ENCODE measurements around the gene CLDN1.
A peak's percentile ranks its signal among the peaks of the same experiment; 100 is the strongest.

CLDN1 gene

GRCh38 chr3:190321789-190322603 is at the start of gene CLDN1:
Gene CLDN1, minus strand, starts transcription at chr3:190322446. Its CDS starts 240 bp downstream, at chr3:190322206.
- peak within 1 kb of the TSS in 1 of 2 donors; percentile 48 for H3K27ac Mint-ChIP-seq
- peak within 1 kb of the TSS; percentile 81 to 85 for H3K4me3 Mint-ChIP-seq
- H3K27me3 Mint-ChIP-seq: peaks cover 67% of the 10 kb centered on the region
- ATAC-seq (peak; percentile 83), DNase-seq (peak; percentile 66 to 73)
- H3K4me1 Mint-ChIP-seq: peaks cover 36% of the 10 kb centered on the region
- no peaks in the 10 kb centered on the region for H3K9me3 Mint-ChIP-seq

- DNase-seq (no peak), ATAC-seq (no peak)
- Mint-ChIP-seq H3K4me1 (no peaks in the 10 kb centered on the region), H3K9me3 (no peaks in the 10 kb centered on the region), H3K27me3 (peaks cover 20% of the 10 kb centered on the region), H3K27ac (no peak overlapping the region), H3K4me3 (no peak overlapping the region)
These were observed 48.9 kb upstream of the CLDN1 start for GRCh38 chr3:190371152-190371551.

- no peak overlapping the region for H3K4me3 Mint-ChIP-seq
- no peaks in the 10 kb centered on the region for H3K4me1 Mint-ChIP-seq
- peaks cover 14% of the 10 kb centered on the region for H3K27me3 Mint-ChIP-seq
- DNase-seq (no peak), ATAC-seq (no peak)
- H3K27ac Mint-ChIP-seq: no peak overlapping the region
- H3K9me3 Mint-ChIP-seq: no peaks in the 10 kb centered on the region
These were observed 48.1 kb upstream of the CLDN1 start for GRCh38 chr3:190370369-190370768.

GRCh38 chr3:190369668-190370295 is 47.5 kb upstream of the CLDN1 start:
- no peak for DNase-seq
- Mint-ChIP-seq H3K4me1 (no peaks in the 10 kb centered on the region), H3K27me3 (peaks cover 14% of the 10 kb centered on the region), H3K27ac (no peak overlapping the region), H3K9me3 (no peaks in the 10 kb centered on the region), H3K4me3 (no peak overlapping the region)
- no peak for ATAC-seq

- H3K27ac Mint-ChIP-seq: no peak overlapping the region
- peaks cover 14% of the 10 kb centered on the region for H3K27me3 Mint-ChIP-seq
- H3K4me3 Mint-ChIP-seq: no peak overlapping the region
- DNase-seq (no peak), ATAC-seq (no peak)
- H3K9me3 Mint-ChIP-seq: no peaks in the 10 kb centered on the region
- H3K4me1 Mint-ChIP-seq: no peaks in the 10 kb centered on the region
These were observed 46.6 kb upstream of the CLDN1 start for GRCh38 chr3:190368881-190369280.

- Mint-ChIP-seq H3K4me3 (no peak overlapping the region), H3K9me3 (no peaks in the 10 kb centered on the region), H3K27me3 (no peaks in the 10 kb centered on the region), H3K4me1 (no peaks in the 10 kb centered on the region), H3K27ac (no peak overlapping the region)
- ATAC-seq (no peak), DNase-seq (no peak)
These were observed 43.9 kb upstream of the CLDN1 start for GRCh38 chr3:190366133-190366532.

- no peak for ATAC-seq
- Mint-ChIP-seq H3K27me3 (no peaks in the 10 kb centered on the region), H3K9me3 (no peaks in the 10 kb centered on the region)
These were observed 40.0 kb upstream of the CLDN1 start for GRCh38 chr3:190362258-190362657.

GRCh38 chr3:190361791-190362190 is 39.5 kb upstream of the CLDN1 start:
- ATAC-seq (no peak), DNase-seq (no peak)
- no peaks in the 10 kb centered on the region for H3K9me3 Mint-ChIP-seq
- H3K4me3 Mint-ChIP-seq: no peak overlapping the region
- no peaks in the 10 kb centered on the region for H3K27me3 Mint-ChIP-seq
- H3K27ac Mint-ChIP-seq: no peak overlapping the region
- no peaks in the 10 kb centered on the region for H3K4me1 Mint-ChIP-seq

More at GRCh38 chr3:190362258-190362657, 40.0 kb upstream of the CLDN1 start:
- DNase-seq: no peak
- peak overlapping the region in 1 of 2 donors; percentile 4 for H3K27ac Mint-ChIP-seq
- no peaks in the 10 kb centered on the region for H3K4me1 Mint-ChIP-seq
- H3K4me3 Mint-ChIP-seq: no peak overlapping the region

GRCh38 chr3:190360228-190360627 is 38.0 kb upstream of the CLDN1 start:
- Mint-ChIP-seq H3K27me3 (no peaks in the 10 kb centered on the region), H3K9me3 (no peaks in the 10 kb centered on the region), H3K27ac (no peak overlapping the region), H3K4me3 (no peak overlapping the region), H3K4me1 (no peaks in the 10 kb centered on the region)
- ATAC-seq: no peak
- no peak for DNase-seq

- DNase-seq (no peak), ATAC-seq (no peak)
- Mint-ChIP-seq H3K27me3 (peaks cover 1% of the 10 kb centered on the region), H3K4me3 (no peak overlapping the region), H3K9me3 (no peaks in the 10 kb centered on the region), H3K4me1 (no peaks in the 10 kb centered on the region), H3K27ac (no peak overlapping the region)
These were observed 37.6 kb upstream of the CLDN1 start for GRCh38 chr3:190359813-190360212.

GRCh38 chr3:190357468-190357867 is 35.2 kb upstream of the CLDN1 start:
- ATAC-seq: no peak
- H3K27me3 Mint-ChIP-seq: peaks cover 11% of the 10 kb centered on the region
- no peak overlapping the region for H3K4me3 Mint-ChIP-seq
- no peak overlapping the region for H3K27ac Mint-ChIP-seq
- no peak for DNase-seq
- H3K9me3 Mint-ChIP-seq: no peaks in the 10 kb centered on the region
- no peaks in the 10 kb centered on the region for H3K4me1 Mint-ChIP-seq

GRCh38 chr3:190356246-190356645 is 34.0 kb upstream of the CLDN1 start:
- no peaks in the 10 kb centered on the region for H3K4me1 Mint-ChIP-seq
- no peak overlapping the region for H3K4me3 Mint-ChIP-seq
- no peaks in the 10 kb centered on the region for H3K9me3 Mint-ChIP-seq
- H3K27me3 Mint-ChIP-seq: peaks cover 12% of the 10 kb centered on the region
- DNase-seq: no peak
- H3K27ac Mint-ChIP-seq: no peak overlapping the region
- no peak for ATAC-seq

- Mint-ChIP-seq H3K27me3 (peaks cover 17% of the 10 kb centered on the region), H3K27ac (no peak overlapping the region), H3K9me3 (peaks cover 0 to 12% of the 10 kb centered on the region in 2 donors), H3K4me3 (no peak overlapping the region), H3K4me1 (no peaks in the 10 kb centered on the region)
- ATAC-seq (no peak), DNase-seq (no peak)
These were observed 30.7 kb upstream of the CLDN1 start for GRCh38 chr3:190352861-190353457.

GRCh38 chr3:190346541-190346940 is 24.3 kb upstream of the CLDN1 start:
- H3K4me3 Mint-ChIP-seq: no peak overlapping the region
- DNase-seq: no peak
- H3K27me3 Mint-ChIP-seq: peaks cover 24% of the 10 kb centered on the region
- H3K9me3 Mint-ChIP-seq: peaks cover 0 to 17% of the 10 kb centered on the region in 2 donors
- ATAC-seq: no peak
- no peaks in the 10 kb centered on the region for H3K4me1 Mint-ChIP-seq
- H3K27ac Mint-ChIP-seq: no peak overlapping the region

- Mint-ChIP-seq H3K4me3 (no peak overlapping the region), H3K27ac (no peak overlapping the region), H3K4me1 (no peaks in the 10 kb centered on the region), H3K9me3 (peaks cover 0 to 17% of the 10 kb centered on the region in 2 donors), H3K27me3 (peaks cover 19% of the 10 kb centered on the region)
- no peak for ATAC-seq
- DNase-seq: no peak
These were observed 23.6 kb upstream of the CLDN1 start for GRCh38 chr3:190345878-190346277.
